Right lobe of liver (tissue), 4 donors: ENCODE measurements around the gene CLEC2D.

Experiments
- CTCF ChIP-seq, 4 donors: fragments of 200-600 bp in 3 of 4; fragments of 450-650 bp in 1 of 4; IDR thresholded peaks; one replicate each; pipeline versions ENCODE4 v1.5.1 to v1.8.0; 2016 to 2022; ENCODE audit warnings: antibody characterized with exemption in 4 of 4, mild to moderate bottlenecking in 2 of 4
- POLR2A ChIP-seq: fragments of 450-650 bp; IDR thresholded peaks from one replicate; pipeline ENCODE4 v1.6.1; 2017; ENCODE audit warnings: antibody characterized with exemption, mild to moderate bottlenecking
- donor health status: DM: no; HTN: no; CAD: no.
- donor health status: DM: no; HTN: no; CAD: no.
- donor health status: DM: no; HTN: yes; CAD: no.

DNA sequence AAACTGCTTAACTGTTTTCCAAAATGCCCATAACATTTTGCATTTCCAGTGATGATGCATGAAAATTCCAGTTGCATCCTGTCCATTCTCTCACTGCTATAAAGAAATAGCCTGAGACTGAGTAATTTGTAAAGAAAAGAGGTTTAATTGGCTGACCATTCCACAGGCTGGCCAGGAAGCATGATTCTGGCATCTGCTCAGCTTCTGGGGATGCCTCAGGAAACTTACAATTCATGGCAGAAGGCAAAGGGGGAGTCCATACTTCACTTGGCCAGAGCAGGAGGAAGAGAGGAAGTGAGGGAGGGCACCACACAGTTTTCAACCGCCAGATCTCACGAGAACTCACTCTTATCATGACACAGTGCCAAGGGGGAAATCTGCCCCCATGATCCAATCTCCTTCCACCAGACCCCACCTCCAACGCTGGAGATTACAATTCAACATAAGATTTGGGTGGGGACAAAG, 18.2 kb upstream of the CLEC2D start:
- TF ChIP-seq CTCF (IDR thresholded peaks at IDR 0.05) (no peak), POLR2A (no peak)
